Ovary (tissue), 9 donors: Measurements from ENCODE around the gene KDM3A. TPM values are rescaled to one million over a fixed set of nuclear protein-coding genes. Genes with fewer than 3 reads are reported as not detected.
A peak's percentile ranks its signal among the peaks of the same experiment; 100 is the strongest.

Experiments used
- DNase-seq, 5 donors: peaks; one replicate each; pipeline ENCODE4 v3.0.0-alpha.2; 2019 to 2020
- H3K27ac ChIP-seq, 2 donors: fragments of 200-600 bp; one replicate each; pipeline versions ENCODE4 v1.5.1 to v1.8.0; 2019 to 2022
- H3K27me3 ChIP-seq: fragments of 200-600 bp; one replicate; pipeline ENCODE4 v1.8.0; 2022
- H3K36me3 ChIP-seq: fragments of 200-600 bp; sonication (generic); one replicate; pipeline ENCODE4 v1.5.1; 2019
- H3K4me1 ChIP-seq: one replicate; pipeline ENCODE4 v1.8.1; 2013; ENCODE audit warnings: mild to moderate bottlenecking, moderate library complexity; ENCODE audit not compliant: insufficient read depth
- H3K4me3 ChIP-seq: fragments of 200-600 bp; sonication (generic); one replicate; pipeline ENCODE4 v1.5.1; 2017
- H3K9me3 ChIP-seq, 2 donors: fragments of 200-600 bp in 1 of 2; sonication (generic) in 1 of 2; one replicate each; pipeline versions ENCODE4 v1.5.1 to v1.8.1; 2013 to 2019; ENCODE audit warnings: mild to moderate bottlenecking in 1 of 2, moderate library complexity in 1 of 2
- CTCF ChIP-seq, 3 donors: fragments of 450-650 bp in 2 of 3; fragments of 200-600 bp in 1 of 3; IDR thresholded peaks; one replicate each; pipeline versions ENCODE4 v1.5.1 to v1.8.0; 2016 to 2022; ENCODE audit warnings: antibody characterized with exemption in 3 of 3, mild to moderate bottlenecking in 1 of 3
- EP300 ChIP-seq: sonication (generic); formaldehyde crosslinking; IDR thresholded peaks from one replicate; pipeline ENCODE4 v1.6.1; 2017; ENCODE audit warnings: antibody characterized with exemption
- POLR2A ChIP-seq: fragments of 450-650 bp; IDR thresholded peaks from one replicate; pipeline ENCODE4 v1.6.1; 2017; ENCODE audit warnings: antibody characterized with exemption, mild to moderate bottlenecking, moderate library complexity
- WGBS, 3 donors: extraction: QIAGEN DNeasy Blood & Tissue Kit in 1 of 3; methylation state at CpG; one replicate each; pipeline versions ENCODE4 v1.1.5 to v1.1.7; 2013 to 2017; 5-methylcytosine and 5-hydroxymethylcytosine counted together
- intact Hi-C, 4 donors: fragments of 100-400 bp; cut with DNase I; formaldehyde crosslinking; loops; one replicate each; pipeline versions ENCODE4 v1.11.0 to v1.15.1; 2022 to 2023
- polyA plus RNA-seq, 2 donors: library from polyadenylated mRNA; stranded (reverse); fragments of 200-250 nt in 1 of 2; fragments of 350-450 nt in 1 of 2; fragmentation: Illumina TruSeq in 1 of 2; extraction: RNeasy Lipid Tissue Mini Kit (QIAGEN cat#74804) in 1 of 2; gene quantifications; one replicate each; pipeline ENCODE4 v1.2.3, GENCODE V29; 2013 to 2014
- total RNA-seq, 7 donors: library from RNA; depleted of rRNA in 2 of 7; stranded (reverse); fragments of >200 nt in 2 of 7; fragmentation: NEBNext Ultra II Directional in 3 of 7; extraction: Animal tissue kit (Norgen Biotek cat#: 25700) in 3 of 7; gene quantifications; one replicate each; pipeline versions ENCODE4 v1.1.0 to v1.2.4, GENCODE V29; 2016 to 2023
- donor health status: DM: no; HTN: no; CAD: no; lungs with moderate emphysema.
- donor health status: DM: no; HTN: no; CAD: no.
- donor health status: Bipolar disorder and iron deficiency.
- donor health status: DM: yes; HTN: yes; CAD: no.
- donor health status: DM: no; HTN: no; CAD: no.
- donor health status: DM: yes; HTN: yes; CAD: no.

KDM3A gene
- total and polyA plus RNA-seq, 9 donors, result 23.3 to 58.4 (median 40.8) TPM

DNA sequence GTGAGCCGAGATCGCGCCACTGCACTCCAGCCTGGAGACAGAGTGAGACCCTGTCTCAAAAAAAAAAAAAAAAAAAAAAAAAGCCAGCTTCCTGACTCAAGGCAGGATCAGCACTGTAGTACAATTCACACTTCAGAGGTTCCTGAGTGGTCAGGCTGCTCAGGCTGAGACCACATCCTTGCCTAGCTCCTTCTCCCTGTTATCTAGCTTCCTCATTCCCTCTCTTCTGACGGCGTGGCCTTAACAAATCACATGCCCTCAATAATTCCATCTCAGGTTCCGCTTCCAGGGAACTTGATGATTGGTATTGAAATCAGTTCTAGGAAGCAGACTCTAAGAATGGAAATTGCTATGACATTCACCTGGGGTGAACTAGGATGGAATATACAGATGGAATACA lies 29.8 kb upstream of the KDM3A start:
- H3K36me3 ChIP-seq, result no peaks in the 10 kb centered on the region
- no peak for DNase-seq
- TF ChIP-seq CTCF (IDR thresholded peaks at IDR 0.05) (no peak), POLR2A (no peak), EP300 (no peak)
- intact Hi-C loops, result loop anchor here in 1 of 4 donors (10.0 kb wide), 1 partner anchor 77 kb away; the partner anchor contains the start of gene REEP1
- H3K4me1 ChIP-seq, result peaks cover 3% of the 10 kb centered on the region
- no peaks in the 10 kb centered on the region for H3K9me3 ChIP-seq
- WGBS, 3 donors, result 80 to 87% (median 84%) methylated on average over 6 of the region's 6 CpGs
- H3K4me3 ChIP-seq, result no peak overlapping the region
- no peaks in the 10 kb centered on the region for H3K27me3 ChIP-seq
- no peak overlapping the region for H3K27ac ChIP-seq

GRCh38 chr2:86412007-86412406 lies 29.2 kb upstream of the KDM3A start:
- no peaks in the 10 kb centered on the region for H3K36me3 ChIP-seq
- TF ChIP-seq POLR2A (no peak), EP300 (no peak)
- peaks cover 3% of the 10 kb centered on the region for H3K4me1 ChIP-seq
- 76 to 89% (median 86%) methylated on average over 3 of the region's 3 CpGs for WGBS, 3 donors
- H3K27me3 ChIP-seq, result no peaks in the 10 kb centered on the region
- H3K4me3 ChIP-seq, result no peak overlapping the region
- intact Hi-C loops, result loop anchor here in 1 of 4 donors (10.0 kb wide), 1 partner anchor 77 kb away; the partner anchor contains the start of gene REEP1
- no peak overlapping the region for H3K27ac ChIP-seq
- no peak for DNase-seq
- H3K9me3 ChIP-seq, result no peaks in the 10 kb centered on the region

DNA sequence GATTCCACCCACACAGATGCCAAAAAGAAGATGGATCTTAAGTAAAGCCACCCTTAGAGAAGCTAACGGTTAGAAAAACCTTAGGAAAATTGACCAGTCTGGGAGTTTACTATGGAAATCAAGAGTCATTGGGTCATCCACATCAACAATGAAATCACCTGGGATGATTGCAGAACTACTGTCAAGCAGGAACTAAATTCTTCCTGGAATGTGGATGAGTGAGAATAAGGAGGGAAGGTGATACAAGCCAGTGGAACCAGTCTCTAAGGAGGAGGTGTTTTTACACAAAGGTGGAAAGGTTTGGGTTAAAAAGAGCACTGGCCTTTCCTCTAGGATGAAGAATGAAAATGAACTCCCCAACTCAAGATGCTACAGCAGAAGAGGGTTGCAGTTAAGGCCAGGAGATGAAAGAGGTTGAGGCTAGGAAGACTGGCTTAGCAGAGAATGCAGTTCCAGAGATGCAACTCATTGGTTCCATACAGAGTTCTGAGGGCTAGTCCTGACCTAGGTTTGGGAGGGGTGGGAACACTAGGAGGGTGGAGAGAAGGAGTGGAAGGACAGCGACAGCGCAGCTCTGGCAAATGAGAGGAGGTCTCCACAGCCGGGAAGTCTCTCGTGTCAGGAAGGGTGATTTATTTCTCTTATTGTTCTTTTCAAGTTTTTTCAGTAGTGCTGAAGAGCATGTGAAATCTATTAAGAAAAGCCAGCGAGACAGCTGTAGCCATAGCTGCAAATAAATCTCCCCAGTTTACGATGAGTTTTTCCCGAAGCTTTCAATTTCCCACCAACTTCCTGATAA lies 27.7 kb upstream of the KDM3A start:
- Histone ChIP-seq H3K4me1 (peaks cover 3% of the 10 kb centered on the region), H3K9me3 (no peaks in the 10 kb centered on the region), H3K36me3 (no peaks in the 10 kb centered on the region), H3K27ac (no peak overlapping the region), H3K27me3 (no peaks in the 10 kb centered on the region), H3K4me3 (peak overlapping the region; percentile 14)
- DNase-seq, result no peak
- TF ChIP-seq POLR2A, result no peak
- TF ChIP-seq EP300, result no peak
- TF ChIP-seq CTCF (IDR thresholded peaks at IDR 0.05), result no peak
- 13 to 15% (median 14%) methylated on average over 8 of the region's 8 CpGs for WGBS, 3 donors
- intact Hi-C loops, result loop anchor here in 1 of 4 donors (10.0 kb wide), 1 partner anchor 79 kb away; the partner anchor contains the start of gene REEP1

DNA sequence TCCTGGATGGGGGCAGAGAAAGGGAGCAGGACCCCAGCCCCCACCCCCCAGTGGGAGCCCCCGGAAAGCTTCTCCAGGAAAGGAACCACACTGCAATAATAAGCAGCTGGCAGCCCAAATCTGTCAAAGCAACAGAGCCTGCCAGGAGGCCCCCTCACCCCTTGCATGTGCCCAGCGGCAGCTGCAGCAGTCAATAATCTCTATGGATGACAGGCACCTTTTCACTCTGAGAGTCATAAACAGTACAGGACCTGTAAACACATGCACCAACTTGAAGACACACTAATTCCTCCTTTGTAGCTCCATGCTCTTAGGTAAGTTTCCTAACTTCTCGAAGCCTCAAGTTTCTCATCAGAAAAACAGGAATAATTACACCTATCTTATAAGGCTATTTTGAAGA lies 26.2 kb upstream of the KDM3A start:
- H3K4me1 ChIP-seq, result peaks cover 3% of the 10 kb centered on the region
- intact Hi-C loops, result loop anchor here in 1 of 4 donors (10.0 kb wide), 1 partner anchor 80 kb away; the partner anchor contains the start of gene REEP1
- no peak for DNase-seq
- WGBS, 3 donors, result 54 to 65% (median 59%) methylated on average over 3 of the region's 3 CpGs
- H3K9me3 ChIP-seq, result no peaks in the 10 kb centered on the region
- no peak overlapping the region for H3K27ac ChIP-seq
- no peaks in the 10 kb centered on the region for H3K27me3 ChIP-seq
- TF ChIP-seq CTCF (IDR thresholded peaks at IDR 0.05) (no peak), EP300 (no peak), POLR2A (no peak)
- H3K4me3 ChIP-seq, result no peak overlapping the region
- no peaks in the 10 kb centered on the region for H3K36me3 ChIP-seq

- Histone ChIP-seq H3K36me3 (no peaks in the 10 kb centered on the region), H3K4me3 (no peak overlapping the region), H3K4me1 (peaks cover 3% of the 10 kb centered on the region), H3K27ac (no peak overlapping the region), H3K9me3 (no peaks in the 10 kb centered on the region), H3K27me3 (no peaks in the 10 kb centered on the region)
- no peak for TF ChIP-seq CTCF (IDR thresholded peaks at IDR 0.05)
- TF ChIP-seq EP300, result no peak
- 94 to 95% (median 94%) methylated on average over 2 of the region's 2 CpGs for WGBS, 3 donors
- no peak for DNase-seq
- intact Hi-C loops, result loop anchor here in 1 of 4 donors (10.0 kb wide), 1 partner anchor 81 kb away; the partner anchor contains the start of gene REEP1
Measured at GRCh38 chr2:86416146-86416545, 25.0 kb upstream of the KDM3A start.
